GM19395 (cell line): Measurements from ENCODE around the gene LRRC4B.

Experiments used
- ATAC-seq: cut with Tn5 transposase; IDR thresholded peaks from one replicate; pipeline ENCODE4 v1.9.1; 2021; ENCODE audit warnings: mild to moderate bottlenecking, moderate library complexity; ENCODE audit not compliant: unreplicated experiment

The LRRC4B gene

DNA sequence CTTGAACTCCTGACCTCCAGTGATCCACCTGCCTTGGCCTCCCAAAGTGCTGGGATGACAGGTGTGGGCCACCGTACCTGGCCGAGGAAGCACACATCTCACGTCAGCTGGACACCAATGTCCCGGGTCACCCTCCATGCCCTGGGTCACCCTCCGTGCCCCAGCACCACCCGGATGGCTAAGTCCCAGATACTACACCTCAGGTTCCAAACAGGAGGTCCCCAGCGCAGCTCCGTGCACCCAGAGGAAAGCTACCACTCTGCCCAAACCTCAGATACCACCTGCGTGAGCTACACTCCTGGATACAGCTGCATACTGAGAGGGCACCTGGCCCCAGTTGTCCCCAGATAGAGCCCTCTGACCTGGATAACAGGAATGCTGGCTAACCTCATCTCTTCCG, 14.0 kb downstream of the LRRC4B start:
- no peak for ATAC-seq

DNA sequence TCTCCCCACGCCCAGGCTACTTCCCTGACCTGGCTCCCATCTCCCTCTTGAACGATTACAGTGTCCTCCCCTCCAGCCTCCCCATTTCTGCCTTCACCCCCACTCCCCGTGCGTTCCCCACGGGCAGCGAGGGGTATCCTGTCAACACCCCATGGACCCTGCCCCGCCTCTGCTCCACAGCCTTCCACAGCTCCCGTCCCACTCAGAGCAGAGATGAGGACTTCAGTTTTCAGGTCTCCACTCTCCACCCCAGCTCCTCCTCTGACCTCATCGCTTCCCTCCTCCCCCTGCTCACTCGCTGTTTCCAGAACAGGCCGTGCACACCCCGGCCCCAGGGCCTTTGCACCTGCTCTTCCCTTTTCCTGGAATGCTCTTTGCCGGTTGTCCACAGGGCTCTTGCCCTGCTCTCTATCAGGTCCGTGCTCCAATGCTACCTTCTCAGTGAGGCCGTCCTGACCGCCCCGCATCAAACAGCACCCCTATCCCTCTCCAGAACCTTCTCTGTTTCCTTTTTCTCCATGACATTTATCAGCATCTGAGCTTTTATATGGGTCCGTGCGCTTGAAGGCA, 15.0 kb downstream of the LRRC4B start:
- ATAC-seq, result no peak

DNA sequence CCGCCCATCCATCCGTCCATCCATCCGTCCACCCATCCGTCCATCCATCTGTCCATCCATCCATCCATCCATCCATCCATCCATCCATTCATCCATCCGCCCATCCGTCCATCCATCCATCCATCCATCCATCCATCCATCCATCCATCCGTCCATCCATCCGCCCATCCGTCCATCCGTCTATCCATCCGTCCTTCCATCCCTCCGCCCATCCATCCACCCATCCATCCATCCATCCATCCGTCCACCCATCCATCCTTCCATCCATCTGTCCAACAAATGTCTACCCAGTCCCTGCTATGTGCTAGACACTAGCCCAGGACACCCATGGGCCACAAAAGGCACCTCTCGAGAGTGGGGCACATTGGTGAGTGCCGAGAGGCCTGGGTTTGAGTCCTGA, 15.7 kb downstream of the LRRC4B start:
- ATAC-seq, result no peak

- no peak for ATAC-seq
These were observed 16.5 kb downstream of the LRRC4B start for GRCh38 chr19:50551715-50552187.

DNA sequence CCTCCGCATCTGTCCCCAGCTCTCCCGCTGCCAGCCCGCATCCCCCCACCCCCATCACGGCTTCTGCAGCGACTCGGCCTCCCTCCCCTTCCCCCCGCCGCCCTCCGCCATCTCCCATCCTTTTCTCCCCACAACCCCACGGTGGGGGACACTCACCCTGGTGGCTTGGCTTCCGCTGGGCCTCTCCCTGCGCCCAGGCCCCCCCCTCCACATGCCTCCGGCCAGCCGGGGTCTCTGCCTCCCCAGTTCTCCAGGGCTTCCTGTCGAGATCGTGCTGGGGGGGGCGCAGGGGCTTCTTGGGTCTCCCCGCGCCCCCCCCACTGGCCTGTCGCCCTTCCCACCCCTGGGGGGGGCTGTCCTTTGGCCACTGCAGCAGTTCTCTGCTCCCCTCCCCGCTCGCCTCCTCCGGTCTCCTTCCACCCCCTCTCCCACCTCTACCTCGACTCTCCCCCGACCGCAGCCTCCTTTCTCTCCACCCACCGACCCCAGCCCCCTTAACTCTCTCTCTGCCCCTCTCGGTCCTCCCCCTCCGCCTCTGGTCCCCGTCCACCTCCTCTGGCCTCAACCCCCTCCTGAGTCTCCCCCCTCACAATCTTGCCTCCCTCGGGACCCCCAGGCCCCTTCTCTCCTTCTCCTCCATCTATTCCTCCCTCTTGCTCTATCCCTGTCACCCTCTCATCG, 17.1 kb downstream of the LRRC4B start:
- ATAC-seq, result no peak

DNA sequence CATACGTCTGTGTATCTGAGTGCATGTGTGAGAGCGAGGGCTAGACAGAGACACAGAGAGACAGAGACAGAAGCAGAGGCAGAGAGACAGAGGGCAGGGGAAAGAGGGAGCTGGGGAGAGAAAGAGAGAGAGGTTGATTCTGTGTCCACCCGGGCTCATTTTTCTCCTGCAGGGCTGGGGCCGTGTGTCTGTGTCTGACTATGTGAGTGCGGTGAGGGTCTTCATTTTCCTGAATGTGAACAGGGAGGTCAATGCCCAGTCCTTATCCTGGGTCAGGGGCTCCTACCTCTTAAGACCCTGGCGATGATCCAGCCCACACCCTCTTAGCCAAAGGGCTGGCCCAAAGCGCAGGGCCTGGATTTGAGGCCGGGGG, 17.7 kb downstream of the LRRC4B start:
- no peak for ATAC-seq

DNA sequence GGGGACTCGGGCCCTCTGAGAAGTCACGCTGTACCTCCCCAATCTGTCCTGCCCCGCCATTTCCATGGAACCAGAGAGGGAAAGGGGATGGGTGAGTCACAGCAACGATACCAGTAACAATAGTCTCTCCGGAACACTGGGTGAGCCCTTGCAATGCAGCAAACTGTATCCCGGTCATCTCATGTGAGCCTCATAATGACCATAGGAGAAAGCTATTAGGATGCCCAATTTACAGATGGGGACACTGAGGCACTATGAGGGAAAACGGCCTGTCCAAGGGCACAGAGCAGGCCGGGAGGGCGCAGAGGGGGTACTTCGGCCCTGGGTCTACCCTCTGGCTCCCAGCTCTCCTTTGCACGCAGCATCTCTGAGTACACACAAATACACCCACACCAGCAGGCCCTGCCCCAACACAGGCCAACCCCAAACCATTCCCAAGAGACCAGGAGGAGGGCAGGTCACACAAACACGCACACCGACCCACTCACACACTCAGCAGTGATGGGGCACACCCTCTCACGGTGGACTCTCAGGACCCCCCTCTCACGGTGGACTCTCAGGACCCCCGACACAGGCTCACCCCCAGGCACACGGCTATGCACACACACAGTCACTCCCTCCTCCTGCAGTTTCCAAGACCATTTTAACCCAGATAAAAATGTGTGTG, 18.2 kb downstream of the LRRC4B start:
- no peak for ATAC-seq

- ATAC-seq, result no peak
These were observed 18.9 kb downstream of the LRRC4B start for GRCh38 chr19:50549059-50549926.

- no peak for ATAC-seq
These were observed 19.8 kb downstream of the LRRC4B start for GRCh38 chr19:50548191-50549058.

GRCh38 chr19:50547385-50548190, 20.6 kb downstream of the LRRC4B start:
- no peak for ATAC-seq

GRCh38 chr19:50546527-50547221, 21.6 kb downstream of the LRRC4B start:
- ATAC-seq, result no peak

DNA sequence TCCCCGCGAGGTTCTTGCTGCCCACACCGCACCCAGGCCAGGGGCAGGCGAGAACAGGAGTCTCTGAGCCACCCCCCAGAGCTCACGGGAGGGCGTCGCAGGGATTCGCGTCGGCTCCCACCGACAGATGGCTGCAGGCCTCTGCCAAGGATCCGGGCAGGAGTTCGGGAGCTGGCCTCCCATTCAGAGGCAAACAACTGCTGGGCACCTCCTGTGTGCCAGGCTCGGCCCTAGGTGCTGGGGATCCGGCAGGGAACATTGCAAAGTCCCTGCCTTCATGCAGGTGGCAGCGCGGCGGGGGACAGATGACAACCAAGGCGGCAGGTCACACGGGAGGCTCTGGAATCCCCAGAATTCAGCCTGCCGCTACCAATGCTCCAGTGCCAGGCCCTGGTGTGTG, 25.3 kb downstream of the LRRC4B start:
- no peak for ATAC-seq

GRCh38 chr19:50537769-50538230, 30.4 kb downstream of the LRRC4B start:
- no peak for ATAC-seq

- ATAC-seq, result no peak
These were observed 30.9 kb downstream of the LRRC4B start for GRCh38 chr19:50537306-50537685.

GRCh38 chr19:50536662-50537305, 31.5 kb downstream of the LRRC4B start:
- no peak for ATAC-seq

GRCh38 chr19:50535672-50536187, 32.5 kb downstream of the LRRC4B start:
- no peak for ATAC-seq

- ATAC-seq, result no peak
These were observed 33.8 kb downstream of the LRRC4B start for GRCh38 chr19:50534478-50534877.

DNA sequence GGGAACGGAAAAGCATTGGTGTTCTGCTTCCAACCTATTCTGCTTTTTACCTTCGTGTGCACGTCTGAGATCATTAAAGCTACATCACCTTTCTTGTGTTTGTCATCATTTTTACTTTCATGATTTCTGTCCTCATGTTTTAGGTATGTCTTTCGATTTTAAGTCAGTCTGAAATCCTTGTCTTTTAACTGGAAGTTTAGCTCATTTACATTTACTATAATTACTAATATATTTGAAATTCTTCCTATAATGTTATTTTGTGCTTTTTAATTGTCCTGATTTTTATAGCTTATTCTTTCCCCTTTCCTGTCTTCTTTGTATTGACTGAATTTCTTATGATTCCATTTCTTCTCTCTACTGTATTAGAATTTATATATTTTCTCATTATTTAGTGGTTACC, 35.3 kb downstream of the LRRC4B start:
- ATAC-seq, result no peak
